ENCODE measurements around the gene PLXNA2. TPM values are rescaled to one million over a fixed set of nuclear protein-coding genes. Genes with fewer than 3 reads are reported as not detected.

Gene PLXNA2
- total and polyA plus RNA-seq, 2 donors (not counting 3 experiments of a cell fraction or from before 2014, with no cell fraction given): 42.6 to 229 TPM

- DNase-seq (ENCODE audit: low read depth, low spot score): no peak
- CTCF ChIA-PET: interaction anchor here (1.2 kb wide), 1 partner anchor 33 kb away, joined by 4 read pairs; no protein-coding TSS in a partner anchor
- POLR2A ChIA-PET: no interaction called here
- dilution Hi-C loops (cut with MboI; ENCODE audit: extremely low pct_ligation_motif_present, low sequenced_read_pairs) (no loop called here), intact Hi-C loops (cut with micrococcal nuclease) (no loop called here)
- BruUV-seq (replicated peaks): no TSS peak
- no peaks in the 10 kb centered on the region for H3K9me1 ChIP-seq (replicated peaks; ENCODE audit: control insufficient read depth, extremely low read depth, insufficient read depth, low read length)
- no peak for FAIRE-seq
- no peak for TF ChIP-seq MYC (IDR thresholded peaks at IDR 0.05; ENCODE audit: low read depth, low read length)
- TF ChIP-seq, protein P1, sequence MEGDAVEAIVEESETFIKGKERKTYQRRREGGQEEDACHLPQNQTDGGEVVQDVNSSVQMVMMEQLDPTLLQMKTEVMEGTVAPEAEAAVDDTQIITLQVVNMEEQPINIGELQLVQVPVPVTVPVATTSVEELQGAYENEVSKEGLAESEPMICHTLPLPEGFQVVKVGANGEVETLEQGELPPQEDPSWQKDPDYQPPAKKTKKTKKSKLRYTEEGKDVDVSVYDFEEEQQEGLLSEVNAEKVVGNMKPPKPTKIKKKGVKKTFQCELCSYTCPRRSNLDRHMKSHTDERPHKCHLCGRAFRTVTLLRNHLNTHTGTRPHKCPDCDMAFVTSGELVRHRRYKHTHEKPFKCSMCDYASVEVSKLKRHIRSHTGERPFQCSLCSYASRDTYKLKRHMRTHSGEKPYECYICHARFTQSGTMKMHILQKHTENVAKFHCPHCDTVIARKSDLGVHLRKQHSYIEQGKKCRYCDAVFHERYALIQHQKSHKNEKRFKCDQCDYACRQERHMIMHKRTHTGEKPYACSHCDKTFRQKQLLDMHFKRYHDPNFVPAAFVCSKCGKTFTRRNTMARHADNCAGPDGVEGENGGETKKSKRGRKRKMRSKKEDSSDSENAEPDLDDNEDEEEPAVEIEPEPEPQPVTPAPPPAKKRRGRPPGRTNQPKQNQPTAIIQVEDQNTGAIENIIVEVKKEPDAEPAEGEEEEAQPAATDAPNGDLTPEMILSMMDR (IDR thresholded peaks at IDR 0.05; ENCODE audit: extremely low read depth in 1 of 2, insufficient read depth in 1 of 2, low read depth in 1 of 2, low read length in 2 of 2): no peak
- no peak for TF ChIP-seq GATA2 (IDR thresholded peaks at IDR 0.05; ENCODE audit: insufficient read depth, insufficient read length, low read depth, low read length)
- TF ChIP-seq POLR2AphosphoS5 (IDR thresholded peaks at IDR 0.05; ENCODE audit: insufficient read depth, low read depth, low read length): no peak
- TF ChIP-seq EZH2 (IDR thresholded peaks at IDR 0.05; ENCODE audit: borderline replicate concordance, low read depth, low read length, severe bottlenecking): no peak
- TF ChIP-seq MAX (IDR thresholded peaks at IDR 0.05; ENCODE audit: insufficient read depth, insufficient read length): no peak
- no peak for TF ChIP-seq JUN (IDR thresholded peaks at IDR 0.05; ENCODE audit: borderline replicate concordance, insufficient read depth, insufficient read length, low read depth)
- peaks cover 35 to 38% of the 10 kb centered on the region in 2 experiments for H3K36me3 ChIP-seq (ENCODE audit: control insufficient read depth in 2 of 2, extremely low read depth in 1 of 2, insufficient read depth in 2 of 2, low read length in 2 of 2)
- no peak overlapping the region for H3K27ac ChIP-seq (ENCODE audit: insufficient read depth, low read depth, low read length)
- H3K4me1 ChIP-seq (ENCODE audit: control insufficient read depth, extremely low read depth, insufficient read depth, low read length): no peaks in the 10 kb centered on the region
- H3K9me3 ChIP-seq (replicated peaks; ENCODE audit: control insufficient read depth, insufficient read depth, low read length): no peaks in the 10 kb centered on the region
- peaks cover 23% of the 10 kb centered on the region for H3K79me2 ChIP-seq (ENCODE audit: control insufficient read depth, insufficient read depth, low read length)
- H2AFZ ChIP-seq (ENCODE audit: low read depth, low read length): no peak overlapping the region
- H3K9ac ChIP-seq (replicated peaks; ENCODE audit: extremely low read depth, insufficient read depth, low read length): no peak overlapping the region
- no peaks in the 10 kb centered on the region for H4K20me1 ChIP-seq (replicated peaks; ENCODE audit: control insufficient read depth, extremely low read depth, insufficient read depth, low read length)
- no peak overlapping the region for H3K4me3 ChIP-seq (replicated peaks in 1 of 3; ENCODE audit: insufficient read depth in 1 of 3, low read depth in 1 of 3, low read length in 3 of 3)
- no peaks in the 10 kb centered on the region for H3K27me3 ChIP-seq (ENCODE audit: control insufficient read depth in 2 of 2, insufficient read depth in 2 of 2, low read length in 2 of 2)
- no peak overlapping the region for H3K4me2 ChIP-seq (ENCODE audit: insufficient read depth, low read length)
These were observed 145.4 kb downstream of the PLXNA2 start for GRCh38 chr1:208098773-208099172.
